ENCODE data around the gene SCAMP2.

DNA sequence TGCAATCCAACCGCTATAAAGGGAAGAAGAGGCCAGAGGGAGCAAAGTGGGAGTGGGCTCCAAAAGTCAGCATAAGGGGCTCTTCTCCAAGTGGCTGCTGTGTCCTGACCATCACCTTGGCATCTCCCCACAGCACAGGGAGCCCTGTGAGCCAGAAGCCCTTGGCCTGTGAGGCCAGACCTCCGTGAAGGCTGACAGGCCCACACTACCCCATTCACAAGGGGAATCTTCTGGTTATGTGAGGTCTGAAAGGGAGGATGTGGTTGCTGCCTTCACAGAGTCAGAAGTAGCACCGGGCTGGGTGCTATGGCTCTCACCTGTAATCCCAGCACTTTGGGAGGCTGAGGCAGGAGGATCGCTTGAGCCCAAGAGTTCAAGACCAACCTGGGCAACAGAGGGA lies 27.6 kb downstream of the SCAMP2 start:
- no peak for TF ChIP-seq CTCF (IDR thresholded peaks at IDR 0.05)
- no peak for TF ChIP-seq TCF7L2 (IDR thresholded peaks at IDR 0.05; ENCODE audit: low read depth, low read length)
